ENCODE data around the gene SEMA3C.

Gene SEMA3C

GRCh38 chr7:80806663-80807062 is 112.2 kb downstream of the SEMA3C start:
- CTCF ChIA-PET = interaction anchor here (0.7 kb wide), 1 partner anchor 199 kb away, joined by 3 read pairs; no protein-coding TSS in a partner anchor
- Histone ChIP-seq H3K4me1 (ENCODE audit: control insufficient read depth, insufficient read depth, low read length) (peaks cover 5% of the 10 kb centered on the region; the same call in 1 of the 2 replicates), H3K36me3 (ENCODE audit: control insufficient read depth in 2 of 2, insufficient read depth in 1 of 2, low read length in 2 of 2) (no peaks in the 10 kb centered on the region; a peak in 1 of 3 replicates), H3K27ac (ENCODE audit: extremely low read depth, low read depth, low read length) (no peak overlapping the region), H3K4me3 (ENCODE audit: low read depth, low read length) (no peak overlapping the region), H3K9me3 (ENCODE audit: control insufficient read depth, insufficient read depth, low read depth, low read length) (no peaks in the 10 kb centered on the region)
- no peak for TF ChIP-seq MZF1 (tag by site-specific recombination; IDR thresholded peaks at IDR 0.05; ENCODE audit: borderline replicate concordance)
- TF ChIP-seq ZNF169 (tag by site-specific recombination; IDR thresholded peaks at IDR 0.05) = no peak
- TF ChIP-seq PRDM1 (tag by site-specific recombination; IDR thresholded peaks at IDR 0.05) = no peak
- TF ChIP-seq ZNF341 (tag by site-specific recombination; IDR thresholded peaks at IDR 0.05; ENCODE audit: low read depth) = no peak
- TF ChIP-seq ZNF600 (tag by site-specific recombination; IDR thresholded peaks at IDR 0.05) = no peak
- TF ChIP-seq SP2 (tag by site-specific recombination; IDR thresholded peaks at IDR 0.05) = no peak
- no peak for TF ChIP-seq ZBTB11 (tag by site-specific recombination; conservative IDR thresholded peaks at IDR 0.05; ENCODE audit: low read depth)
- no peak for TF ChIP-seq INSM2 (tag by site-specific recombination; IDR thresholded peaks at IDR 0.05)
- TF ChIP-seq ZNF544 (tag by site-specific recombination; IDR thresholded peaks at IDR 0.05) = no peak
- no peak for TF ChIP-seq MYNN (tag by site-specific recombination; IDR thresholded peaks at IDR 0.05; ENCODE audit: borderline replicate concordance)
- TF ChIP-seq YY2 (tag by site-specific recombination; IDR thresholded peaks at IDR 0.05) = no peak
- TF ChIP-seq ZNF560 (tag by site-specific recombination; IDR thresholded peaks at IDR 0.05; ENCODE audit: borderline replicate concordance) = no peak
- TF ChIP-seq ZXDB (tag by site-specific recombination; IDR thresholded peaks at IDR 0.05) = no peak
- TF ChIP-seq SCRT2 (tag by site-specific recombination; IDR thresholded peaks at IDR 0.05) = no peak
- TF ChIP-seq ZIC2 (tag by site-specific recombination; IDR thresholded peaks at IDR 0.05) = no peak
- TF ChIP-seq ZNF19 (tag by site-specific recombination; IDR thresholded peaks at IDR 0.05; ENCODE audit: low read depth) = no peak
- TF ChIP-seq ZNF596 (tag by site-specific recombination; IDR thresholded peaks at IDR 0.05) = no peak
- TF ChIP-seq ZNF280D (tag by site-specific recombination; IDR thresholded peaks at IDR 0.05) = no peak
- POLR2A ChIA-PET = no interaction called here

- Histone ChIP-seq H3K4me3 (ENCODE audit: low read depth, low read length) (no peak overlapping the region), H3K27ac (ENCODE audit: extremely low read depth, low read depth, low read length) (no peak overlapping the region), H3K4me1 (ENCODE audit: control insufficient read depth, insufficient read depth, low read length) (peaks cover 5% of the 10 kb centered on the region; the same call in 1 of the 2 replicates), H3K9me3 (ENCODE audit: control insufficient read depth, insufficient read depth, low read depth, low read length) (no peaks in the 10 kb centered on the region), H3K36me3 (ENCODE audit: control insufficient read depth in 2 of 2, insufficient read depth in 1 of 2, low read length in 2 of 2) (peaks cover 0 to 2% of the 10 kb centered on the region in 2 experiments; a peak in 2 of 3 replicates)
- ChIA-PET POLR2A (no interaction called here), CTCF (no interaction called here)
- TF ChIP-seq ZFP37 (tag by site-specific recombination; IDR thresholded peaks at IDR 0.05) (no peak), GFI1B (tag by site-specific recombination; IDR thresholded peaks at IDR 0.05) (no peak), PBX3 (CRISPR knock-in tag; IDR thresholded peaks at IDR 0.05) (no peak), ZNF560 (tag by site-specific recombination; IDR thresholded peaks at IDR 0.05; ENCODE audit: borderline replicate concordance) (no peak), ZNF280C (tag by site-specific recombination; IDR thresholded peaks at IDR 0.05) (no peak), ZNF549 (tag by site-specific recombination; IDR thresholded peaks at IDR 0.05) (no peak)
These were observed 114.3 kb downstream of the SEMA3C start for GRCh38 chr7:80804589-80804988.
